ENCODE measurements around the gene TFEB.

DNA sequence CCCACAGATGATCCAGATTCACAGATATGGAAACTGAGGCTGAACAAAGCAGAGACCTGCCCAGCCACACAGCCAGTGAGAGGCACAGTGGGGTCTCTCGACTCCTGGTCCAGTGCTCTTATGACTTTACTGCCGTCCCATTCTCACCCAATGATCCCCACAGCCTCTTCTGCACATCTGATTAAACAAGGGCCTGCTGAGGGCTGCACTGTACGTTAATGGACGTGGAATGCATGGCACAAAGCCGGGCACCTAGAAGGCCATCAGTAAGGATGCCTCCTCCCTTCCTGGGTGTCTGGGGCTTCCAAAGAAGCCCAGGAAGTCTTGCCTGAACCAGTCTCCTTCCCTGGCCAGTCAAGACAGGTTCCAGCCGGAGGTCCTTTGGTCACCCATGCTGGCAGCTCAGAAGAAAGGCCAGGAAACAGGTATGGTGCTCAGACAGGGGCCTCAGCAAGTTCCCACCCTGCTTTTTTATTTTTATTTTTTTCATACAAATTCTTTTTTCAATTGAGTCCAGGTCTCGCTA, 3.8 kb downstream of the TFEB start:
- TF ChIP-seq, protein P1, sequence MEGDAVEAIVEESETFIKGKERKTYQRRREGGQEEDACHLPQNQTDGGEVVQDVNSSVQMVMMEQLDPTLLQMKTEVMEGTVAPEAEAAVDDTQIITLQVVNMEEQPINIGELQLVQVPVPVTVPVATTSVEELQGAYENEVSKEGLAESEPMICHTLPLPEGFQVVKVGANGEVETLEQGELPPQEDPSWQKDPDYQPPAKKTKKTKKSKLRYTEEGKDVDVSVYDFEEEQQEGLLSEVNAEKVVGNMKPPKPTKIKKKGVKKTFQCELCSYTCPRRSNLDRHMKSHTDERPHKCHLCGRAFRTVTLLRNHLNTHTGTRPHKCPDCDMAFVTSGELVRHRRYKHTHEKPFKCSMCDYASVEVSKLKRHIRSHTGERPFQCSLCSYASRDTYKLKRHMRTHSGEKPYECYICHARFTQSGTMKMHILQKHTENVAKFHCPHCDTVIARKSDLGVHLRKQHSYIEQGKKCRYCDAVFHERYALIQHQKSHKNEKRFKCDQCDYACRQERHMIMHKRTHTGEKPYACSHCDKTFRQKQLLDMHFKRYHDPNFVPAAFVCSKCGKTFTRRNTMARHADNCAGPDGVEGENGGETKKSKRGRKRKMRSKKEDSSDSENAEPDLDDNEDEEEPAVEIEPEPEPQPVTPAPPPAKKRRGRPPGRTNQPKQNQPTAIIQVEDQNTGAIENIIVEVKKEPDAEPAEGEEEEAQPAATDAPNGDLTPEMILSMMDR (IDR thresholded peaks at IDR 0.05), result no peak
- TF ChIP-seq POLR2A (IDR thresholded peaks at IDR 0.05), result no peak
- no peak for TF ChIP-seq POLR2AphosphoS5 (IDR thresholded peaks at IDR 0.05)
- TF ChIP-seq EP300 (IDR thresholded peaks at IDR 0.05), result no peak
